Esophagus muscularis mucosa (tissue), 4 donors: ENCODE measurements around the gene ADAMTSL1.

Experiments
- CTCF ChIP-seq, 3 experiments: fragments of 200-600 bp in 2 of 3; fragments of 450-650 bp in 1 of 3; sonication (generic) in 2 of 3; IDR thresholded peaks; one replicate each; pipeline ENCODE4 v1.5.1; 2017 to 2019; ENCODE audit warnings: antibody characterized with exemption in 3 of 3, mild to moderate bottlenecking in 2 of 3, moderate library complexity in 1 of 3
- EP300 ChIP-seq: sonication (generic); formaldehyde crosslinking; IDR thresholded peaks from one replicate; pipeline ENCODE4 v1.6.1; 2017; ENCODE audit warnings: antibody characterized with exemption
- POLR2A ChIP-seq: fragments of 450-650 bp; IDR thresholded peaks from one replicate; pipeline ENCODE4 v1.6.1; 2017; ENCODE audit warnings: antibody characterized with exemption, moderate library complexity, mild to moderate bottlenecking, low read depth

GRCh38 chr9:18910435-18910834 is 436.5 kb downstream of the ADAMTSL1 start:
- TF ChIP-seq CTCF (IDR thresholded peaks at IDR 0.05) (no peak), POLR2A (no peak), EP300 (no peak)
